GM19438 (cell line): ENCODE measurements around the gene BMPR1B.

Experiments used
- ATAC-seq: cut with Tn5 transposase; IDR thresholded peaks from one replicate; pipeline ENCODE4 v1.9.1; 2021; ENCODE audit warnings: low read depth; ENCODE audit not compliant: unreplicated experiment

Gene BMPR1B

DNA sequence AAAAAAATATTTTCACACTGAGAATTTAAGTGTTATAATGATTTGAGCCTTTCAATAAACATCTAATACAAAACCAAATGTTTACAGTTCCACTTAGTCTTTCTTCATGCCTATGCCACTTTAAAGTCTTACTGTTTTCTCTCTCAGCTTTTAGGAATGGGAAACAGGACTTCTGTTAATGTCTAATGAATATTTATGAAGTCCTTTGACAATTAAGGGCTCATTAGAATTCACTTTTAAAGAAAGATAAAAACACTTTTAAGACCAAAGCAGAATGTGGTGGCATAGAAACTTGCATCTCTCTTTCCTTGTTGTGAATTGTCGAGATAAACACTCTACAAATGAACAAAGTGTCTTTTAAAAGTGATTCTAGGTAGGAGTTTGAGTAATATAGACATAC, 315.9 kb downstream of the BMPR1B start:
- ATAC-seq, result no peak

GRCh38 chr4:95077864-95078263, 320.1 kb downstream of the BMPR1B start:
- no peak for ATAC-seq

- ATAC-seq, result no peak
Observed at GRCh38 chr4:95080969-95081368, 323.2 kb downstream of the BMPR1B start.

- no peak for ATAC-seq
Observed at GRCh38 chr4:95084584-95084983, 326.8 kb downstream of the BMPR1B start.

- ATAC-seq, result no peak
Observed at GRCh38 chr4:95085124-95085833, 327.5 kb downstream of the BMPR1B start.

- no peak for ATAC-seq
Observed at GRCh38 chr4:95086551-95086950, 328.8 kb downstream of the BMPR1B start.

GRCh38 chr4:95087657-95088455, 330.1 kb downstream of the BMPR1B start:
- no peak for ATAC-seq

GRCh38 chr4:95091272-95091671, 333.5 kb downstream of the BMPR1B start:
- no peak for ATAC-seq

DNA sequence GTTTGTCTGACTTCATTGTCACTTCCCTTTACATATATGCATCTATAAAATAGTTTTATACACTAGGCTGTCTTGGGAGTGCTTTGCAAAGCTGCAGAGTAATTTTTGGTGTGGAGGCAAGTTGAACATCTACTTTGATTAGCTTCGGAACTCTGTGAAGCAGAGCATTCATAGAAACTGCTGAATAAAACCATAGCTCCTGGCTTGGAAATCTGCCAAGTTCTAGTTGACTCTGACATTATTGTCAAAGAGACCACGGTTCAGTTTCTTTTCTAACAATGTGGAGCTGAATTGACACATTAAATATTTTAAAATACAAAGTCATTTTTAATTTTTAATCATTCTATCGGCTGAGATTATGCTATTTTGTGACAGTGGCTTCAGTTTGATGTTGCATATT, 335.0 kb downstream of the BMPR1B start:
- no peak for ATAC-seq

GRCh38 chr4:95093460-95093859, 335.7 kb downstream of the BMPR1B start:
- no peak for ATAC-seq

DNA sequence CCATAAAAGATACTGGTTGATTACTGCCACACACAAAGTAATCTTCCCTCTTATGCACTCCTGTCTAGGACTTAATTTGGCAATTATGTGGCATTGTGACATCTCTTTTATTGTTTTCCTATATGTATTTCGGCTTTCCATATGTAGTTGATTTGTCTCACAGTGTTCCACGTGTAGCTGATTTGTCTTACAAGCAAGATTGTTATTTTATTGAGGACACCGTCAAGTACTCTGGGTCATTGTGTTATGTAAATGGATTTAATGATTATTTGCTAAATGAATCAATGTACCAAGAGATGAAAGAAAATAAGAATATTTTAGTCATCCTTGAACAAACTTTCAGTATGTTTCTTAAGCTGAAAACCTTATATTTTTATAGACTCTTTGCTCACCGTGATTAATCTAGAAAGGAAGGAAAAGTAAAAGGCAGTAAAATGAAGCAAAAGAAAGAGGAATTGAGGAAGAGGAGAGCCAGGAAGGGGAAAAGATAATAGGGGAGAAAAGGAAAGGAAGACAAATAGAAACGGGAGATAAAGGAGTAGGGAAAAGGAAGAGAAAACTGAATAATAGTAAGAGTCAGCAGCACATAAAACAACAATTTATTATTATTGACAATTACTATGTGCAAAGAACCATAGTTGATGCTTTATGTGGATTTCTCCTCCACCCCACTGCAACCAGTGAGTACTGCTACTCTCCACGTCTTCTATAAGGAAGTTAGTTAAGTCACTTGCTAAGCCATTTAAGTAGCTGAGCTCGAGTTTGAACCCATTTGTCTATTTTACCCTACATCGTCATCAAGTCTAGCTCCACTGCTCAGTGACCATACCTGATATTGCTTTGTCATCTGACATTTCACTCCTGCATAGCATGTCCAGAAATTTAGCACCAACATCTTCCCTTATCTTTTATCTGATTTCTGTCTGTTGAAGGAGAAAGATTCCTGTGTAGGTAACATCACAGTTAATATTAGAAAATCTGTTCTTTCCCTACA, 336.5 kb downstream of the BMPR1B start:
- no peak for ATAC-seq

GRCh38 chr4:95095348-95095974, 337.7 kb downstream of the BMPR1B start:
- ATAC-seq, result no peak

GRCh38 chr4:95102162-95102790, 344.5 kb downstream of the BMPR1B start:
- no peak for ATAC-seq

DNA sequence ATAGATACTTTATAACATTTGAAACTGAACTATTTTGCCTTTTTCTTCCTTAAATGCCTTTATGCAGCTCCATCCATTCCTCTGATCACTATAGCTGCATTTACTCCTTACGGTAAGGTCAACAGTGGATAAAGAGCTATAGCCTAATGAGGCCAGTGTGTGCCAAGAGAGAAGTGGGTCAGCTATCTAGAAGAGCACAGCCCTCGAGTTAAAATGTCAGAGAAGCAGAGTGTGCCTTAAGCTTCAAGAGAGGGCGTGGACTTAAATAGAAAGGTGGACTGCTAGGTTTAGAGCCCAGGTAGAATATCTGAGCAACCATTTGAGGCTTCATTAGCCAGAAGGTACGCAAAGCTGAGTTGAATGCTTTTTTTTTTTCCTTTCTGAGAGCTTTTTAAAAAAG, 347.4 kb downstream of the BMPR1B start:
- ATAC-seq, result no peak

- no peak for ATAC-seq
Observed at GRCh38 chr4:95105983-95106382, 348.2 kb downstream of the BMPR1B start.

- ATAC-seq, result no peak
Observed at GRCh38 chr4:95106408-95106928, 348.7 kb downstream of the BMPR1B start.

DNA sequence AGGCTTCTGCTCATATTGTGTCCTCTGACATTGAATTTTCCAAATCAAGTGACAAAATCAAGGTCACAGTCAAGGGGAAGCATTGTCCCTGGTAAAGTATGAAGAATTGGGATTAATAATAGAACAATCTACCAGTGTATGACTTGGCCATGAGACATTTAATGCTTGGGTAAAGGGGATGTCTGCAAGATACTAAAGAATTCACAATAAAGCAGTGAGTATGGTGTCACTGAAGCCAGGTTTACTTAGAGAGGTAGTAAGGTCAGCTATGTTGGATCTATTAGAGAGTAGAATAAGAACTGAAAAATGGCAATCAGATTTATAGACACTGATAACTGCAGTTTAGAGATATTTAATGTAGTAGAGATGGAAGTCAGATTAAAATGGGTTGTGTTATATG, 349.2 kb downstream of the BMPR1B start:
- no peak for ATAC-seq

DNA sequence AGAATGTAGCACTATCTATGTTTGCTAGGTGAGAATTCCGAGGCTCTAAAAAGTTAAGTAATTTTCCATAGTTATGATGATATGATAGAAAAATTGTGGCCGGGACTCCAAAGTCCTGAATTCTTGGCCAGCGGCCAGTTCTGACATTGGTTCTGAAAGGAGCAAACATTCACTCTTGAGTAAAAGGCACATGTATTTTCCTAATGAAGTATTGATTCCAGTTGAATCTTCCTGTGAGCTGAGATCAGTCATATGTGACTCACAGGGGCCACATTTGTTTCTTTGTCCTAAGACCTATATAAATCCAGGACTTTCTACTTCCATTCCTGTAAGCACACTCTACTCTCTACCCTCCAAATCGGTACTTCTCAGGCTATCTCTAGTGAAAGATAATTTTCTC, 349.9 kb downstream of the BMPR1B start:
- no peak for ATAC-seq

GRCh38 chr4:95108883-95109421, 351.2 kb downstream of the BMPR1B start:
- ATAC-seq, result no peak
